RWPE1 (cell line): ENCODE results near the gene MYO9B.
A peak's percentile ranks its signal among the peaks of the same experiment; 100 is the strongest.

Experiments
- CTCF ChIA-PET: fragments of 350-600 bp; sonication (Branson Sonifier 250); formaldehyde crosslinking; extraction: SDS; loops from one replicate; lab custom pipeline; 2021; lab: Yijun Ruan, JAX
- POLR2A ChIA-PET: fragments of 400-600 bp; formaldehyde crosslinking; extraction: SDS; loops from one replicate; lab custom pipeline; 2020; ENCODE audit warnings: antibody characterized with exemption; ENCODE audit not compliant: low non-redundant PET; lab: Yijun Ruan, JAX
- DNase-seq: peaks from one replicate; pipeline ENCODE4 v3.0.0; 2012; ENCODE audit warnings: low spot score
- H3K27ac ChIP-seq: fragments of 450-650 bp; 2 replicates; pipeline ENCODE4 v1.5.1; 2017
- TF ChIP-seq, protein P1 (sequence below): fragments of 450-650 bp; conservative IDR thresholded peaks from 2 replicates; pipeline ENCODE4 v1.5.1; 2017; ENCODE audit warnings: low read depth, mild to moderate bottlenecking

Gene MYO9B

DNA sequence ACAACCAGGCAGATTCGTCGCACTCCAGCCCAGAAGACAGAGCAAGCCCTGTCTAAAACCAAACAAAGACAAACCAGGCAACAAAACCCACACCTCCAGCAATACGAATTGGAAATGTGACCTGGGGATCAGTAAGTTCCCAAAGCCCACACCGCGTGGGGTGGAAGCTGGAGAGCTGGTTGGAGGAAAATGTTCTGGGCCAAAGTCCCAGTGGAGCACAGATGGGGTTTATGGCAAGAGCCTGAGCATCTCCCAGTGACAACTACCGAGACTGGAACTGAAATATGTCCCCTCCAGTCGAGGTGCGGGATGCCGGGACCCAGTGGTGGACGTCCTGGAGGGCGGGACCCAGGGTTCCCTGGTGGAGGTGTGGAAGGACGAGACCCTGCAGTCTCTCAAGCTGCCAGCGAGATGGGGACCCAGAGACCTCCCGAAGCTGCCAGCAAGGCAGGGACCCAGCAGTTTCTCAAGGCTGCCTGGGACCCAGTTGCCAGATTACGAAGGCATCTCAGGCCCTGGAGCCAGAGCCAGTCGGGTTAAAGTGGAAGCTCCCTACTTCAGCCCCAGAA is 26.6 kb upstream of the MYO9B start:
- TF ChIP-seq, protein P1, sequence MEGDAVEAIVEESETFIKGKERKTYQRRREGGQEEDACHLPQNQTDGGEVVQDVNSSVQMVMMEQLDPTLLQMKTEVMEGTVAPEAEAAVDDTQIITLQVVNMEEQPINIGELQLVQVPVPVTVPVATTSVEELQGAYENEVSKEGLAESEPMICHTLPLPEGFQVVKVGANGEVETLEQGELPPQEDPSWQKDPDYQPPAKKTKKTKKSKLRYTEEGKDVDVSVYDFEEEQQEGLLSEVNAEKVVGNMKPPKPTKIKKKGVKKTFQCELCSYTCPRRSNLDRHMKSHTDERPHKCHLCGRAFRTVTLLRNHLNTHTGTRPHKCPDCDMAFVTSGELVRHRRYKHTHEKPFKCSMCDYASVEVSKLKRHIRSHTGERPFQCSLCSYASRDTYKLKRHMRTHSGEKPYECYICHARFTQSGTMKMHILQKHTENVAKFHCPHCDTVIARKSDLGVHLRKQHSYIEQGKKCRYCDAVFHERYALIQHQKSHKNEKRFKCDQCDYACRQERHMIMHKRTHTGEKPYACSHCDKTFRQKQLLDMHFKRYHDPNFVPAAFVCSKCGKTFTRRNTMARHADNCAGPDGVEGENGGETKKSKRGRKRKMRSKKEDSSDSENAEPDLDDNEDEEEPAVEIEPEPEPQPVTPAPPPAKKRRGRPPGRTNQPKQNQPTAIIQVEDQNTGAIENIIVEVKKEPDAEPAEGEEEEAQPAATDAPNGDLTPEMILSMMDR: no peak
- peak overlapping the region; percentile 70 for H3K27ac ChIP-seq
- CTCF ChIA-PET: interaction anchor here (0.6 kb wide), 1 partner anchor 25 kb away, joined by 4 read pairs; no protein-coding TSS in a partner anchor
- POLR2A ChIA-PET: no interaction called here
- DNase-seq: no peak

GRCh38 chr19:17049711-17050280 is 25.8 kb upstream of the MYO9B start:
- peak overlapping the region; percentile 70 for H3K27ac ChIP-seq
- CTCF ChIA-PET: interaction anchor here (0.6 kb wide), 1 partner anchor 113 kb away, joined by 6 read pairs; no protein-coding TSS in a partner anchor
- POLR2A ChIA-PET: interaction anchor here (0.7 kb wide), 1 partner anchor 270 kb away, joined by 3 read pairs; no protein-coding TSS in a partner anchor
- TF ChIP-seq, protein P1: no peak
- DNase-seq: peak; percentile 80

DNA sequence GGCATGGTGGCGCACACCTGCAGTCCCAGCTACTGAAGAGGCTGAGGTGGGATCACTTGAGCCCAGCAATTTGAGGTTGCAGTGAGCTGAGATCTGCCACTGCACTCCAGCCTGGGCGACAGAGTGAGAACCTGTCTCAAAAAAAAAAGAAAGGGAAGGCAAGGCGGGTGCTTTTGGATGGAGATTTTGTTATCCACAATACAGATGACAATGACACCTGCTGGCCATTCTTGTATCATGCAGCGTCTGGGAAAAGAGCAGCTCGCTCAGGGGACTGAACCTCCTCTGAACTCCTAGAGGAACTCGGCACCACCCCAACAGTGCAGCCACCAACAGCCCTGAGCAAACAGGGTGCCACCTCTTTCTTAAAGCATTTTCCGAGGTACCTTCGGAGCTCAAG is 23.1 kb upstream of the MYO9B start:
- peak; percentile 35 for DNase-seq
- ChIA-PET POLR2A (no interaction called here), CTCF (interaction anchor here (0.6 to 1.4 kb wide), 28 partner anchors 8 to 1525 kb away, joined by 3 to 6 read pairs (median 3); no protein-coding TSS in a partner anchor)
- TF ChIP-seq, protein P1: peak; percentile 69
- H3K27ac ChIP-seq: peak overlapping the region; percentile 1; the same call in 1 of the 2 replicates

DNA sequence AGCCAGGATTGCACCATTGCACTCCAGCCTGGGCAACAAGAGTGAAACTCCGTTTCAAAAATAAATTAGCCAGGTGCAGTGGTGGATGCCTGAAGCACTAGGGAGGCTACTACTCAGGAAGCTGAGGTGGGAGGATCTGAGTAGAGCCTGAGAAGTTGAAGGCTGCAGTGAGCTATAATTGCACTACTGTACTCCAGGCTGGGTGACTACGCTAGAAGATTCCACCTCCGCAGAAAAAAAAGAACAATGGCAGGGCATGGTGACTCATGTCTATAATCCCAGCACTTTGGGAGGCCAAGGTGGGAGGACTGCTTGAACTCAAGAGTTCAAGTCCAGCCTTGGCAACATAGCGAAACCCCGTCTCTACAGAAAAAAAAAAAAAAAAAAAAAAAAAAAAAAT is 20.8 kb upstream of the MYO9B start:
- ChIA-PET POLR2A (no interaction called here), CTCF (no interaction called here)
- no peak overlapping the region for H3K27ac ChIP-seq
- TF ChIP-seq, protein P1: no peak
- DNase-seq: no peak

DNA sequence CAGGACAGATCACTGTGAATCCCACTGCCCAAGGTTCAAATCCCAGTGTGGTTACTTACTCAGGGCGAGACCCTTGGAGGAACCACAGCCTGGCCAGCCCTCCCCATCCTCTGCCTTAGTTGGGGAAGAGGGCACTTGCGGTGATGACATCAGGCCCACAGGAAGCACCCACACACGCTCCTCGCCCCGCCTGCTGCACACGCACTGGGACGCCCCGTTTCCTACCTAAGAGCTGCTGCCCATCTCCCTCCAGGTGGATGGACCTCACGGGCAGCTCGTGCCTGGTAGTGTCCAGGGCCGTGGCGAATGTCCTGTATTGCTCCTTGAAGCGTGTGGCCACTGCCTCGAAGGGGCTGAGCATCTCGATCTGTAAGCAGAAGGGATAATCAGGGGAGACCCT is 19.9 kb upstream of the MYO9B start:
- POLR2A ChIA-PET: no interaction called here
- no peak overlapping the region for H3K27ac ChIP-seq
- DNase-seq: no peak
- TF ChIP-seq, protein P1: no peak
- CTCF ChIA-PET: no interaction called here

DNA sequence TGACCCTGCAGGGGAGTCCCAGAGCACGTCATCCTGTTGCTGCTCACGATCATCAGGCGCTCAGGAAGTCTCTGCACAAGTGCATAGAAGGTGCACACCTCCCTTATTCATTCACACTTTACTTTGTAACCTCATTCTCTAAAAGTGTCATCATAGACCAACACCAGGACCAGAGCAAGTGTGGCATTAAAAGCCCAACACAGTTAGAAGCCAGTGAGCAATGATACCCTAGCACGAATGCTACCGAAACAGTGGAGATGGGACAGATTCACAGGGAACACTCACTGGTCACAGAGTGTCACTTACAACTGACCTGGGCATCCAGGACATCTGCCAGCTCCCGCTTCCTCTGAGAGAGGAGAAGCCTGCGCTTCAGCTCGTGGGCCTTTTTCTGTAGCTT is 17.3 kb upstream of the MYO9B start:
- ChIA-PET CTCF (no interaction called here), POLR2A (no interaction called here)
- no peak overlapping the region for H3K27ac ChIP-seq
- TF ChIP-seq, protein P1: no peak
- no peak for DNase-seq
